HEK293 (cell line): Measurements from ENCODE around the gene PKP2.
A peak's percentile ranks its signal among the peaks of the same experiment; 100 is the strongest.

Experiments
- FEZF1 ChIP-seq: fragments of 450-650 bp; formaldehyde crosslinking; IDR thresholded peaks from 2 replicates; pipeline ENCODE4 v1.5.1; 2016; ENCODE audit warnings: missing biosample characterization, missing genetic modification characterization
- KLF7 ChIP-seq: fragments of 450-650 bp; formaldehyde crosslinking; IDR thresholded peaks from 2 replicates; pipeline ENCODE4 v1.5.1; 2016; ENCODE audit warnings: missing biosample characterization, missing genetic modification characterization, borderline replicate concordance
- TCF7L2 ChIP-seq: IDR thresholded peaks from 2 replicates; pipeline ENCODE4 v1.6.1; 2011; ENCODE audit warnings: low read depth, mild to moderate bottlenecking, inconsistent platforms, low read length, moderate library complexity, borderline replicate concordance
- ZNF335 ChIP-seq: fragments of 450-650 bp; formaldehyde crosslinking; conservative IDR thresholded peaks from 2 replicates; pipeline ENCODE4 v1.5.1; 2016; ENCODE audit warnings: missing biosample characterization, missing genetic modification characterization
- ZNF398 ChIP-seq: fragments of 450-650 bp; formaldehyde crosslinking; IDR thresholded peaks from 2 replicates; pipeline ENCODE4 v1.5.1; 2017; ENCODE audit warnings: missing biosample characterization, missing genetic modification characterization
- ZNF544 ChIP-seq: fragments of 450-650 bp; formaldehyde crosslinking; IDR thresholded peaks from 2 replicates; pipeline ENCODE4 v1.5.0; 2017; ENCODE audit warnings: missing biosample characterization, missing genetic modification characterization
- ZNF610 ChIP-seq: fragments of 450-650 bp; formaldehyde crosslinking; IDR thresholded peaks from 2 replicates; pipeline ENCODE4 v1.5.1; 2016; ENCODE audit warnings: missing biosample characterization, missing genetic modification characterization, borderline replicate concordance
- ZNF623 ChIP-seq: fragments of 450-650 bp; formaldehyde crosslinking; IDR thresholded peaks from 2 replicates; pipeline ENCODE4 v1.5.1; 2016; ENCODE audit warnings: missing biosample characterization, missing genetic modification characterization
- ZNF658 ChIP-seq: fragments of 450-650 bp; formaldehyde crosslinking; IDR thresholded peaks from 2 replicates; pipeline ENCODE4; 2016; ENCODE audit warnings: missing biosample characterization, missing genetic modification characterization
- ZNF704 ChIP-seq: fragments of 450-650 bp; formaldehyde crosslinking; IDR thresholded peaks from 2 replicates; pipeline ENCODE4 v1.5.1; 2016; ENCODE audit warnings: missing biosample characterization, missing genetic modification characterization
- ZNF747 ChIP-seq: fragments of 450-650 bp; formaldehyde crosslinking; IDR thresholded peaks from 2 replicates; pipeline ENCODE4 v1.5.1; 2016; ENCODE audit warnings: missing biosample characterization, missing genetic modification characterization
- TF ChIP-seq, protein P1 (sequence below): fragments of 450-650 bp; formaldehyde crosslinking; IDR thresholded peaks from 2 replicates; pipeline ENCODE4 v1.5.1; 2016; ENCODE audit warnings: missing biosample characterization, missing genetic modification characterization, borderline replicate concordance
- TF ChIP-seq, protein P2 (sequence below): fragments of 450-650 bp; formaldehyde crosslinking; conservative IDR thresholded peaks from 2 replicates; pipeline ENCODE4 v1.5.1; 2016; ENCODE audit warnings: low read depth, missing biosample characterization, missing genetic modification characterization
- TF ChIP-seq, protein P3 (sequence below): fragments of 450-650 bp; formaldehyde crosslinking; IDR thresholded peaks from 2 replicates; pipeline ENCODE4 v1.5.1; 2016; ENCODE audit warnings: missing biosample characterization, missing genetic modification characterization

The PKP2 gene

GRCh38 chr12:32756476-32757066, 140.0 kb downstream of the PKP2 start (continued):
- no peak for TF ChIP-seq ZNF704 (tag by site-specific recombination)
- TF ChIP-seq TCF7L2, result no peak
- no peak for TF ChIP-seq ZNF610 (tag by site-specific recombination)
- TF ChIP-seq, protein P1, sequence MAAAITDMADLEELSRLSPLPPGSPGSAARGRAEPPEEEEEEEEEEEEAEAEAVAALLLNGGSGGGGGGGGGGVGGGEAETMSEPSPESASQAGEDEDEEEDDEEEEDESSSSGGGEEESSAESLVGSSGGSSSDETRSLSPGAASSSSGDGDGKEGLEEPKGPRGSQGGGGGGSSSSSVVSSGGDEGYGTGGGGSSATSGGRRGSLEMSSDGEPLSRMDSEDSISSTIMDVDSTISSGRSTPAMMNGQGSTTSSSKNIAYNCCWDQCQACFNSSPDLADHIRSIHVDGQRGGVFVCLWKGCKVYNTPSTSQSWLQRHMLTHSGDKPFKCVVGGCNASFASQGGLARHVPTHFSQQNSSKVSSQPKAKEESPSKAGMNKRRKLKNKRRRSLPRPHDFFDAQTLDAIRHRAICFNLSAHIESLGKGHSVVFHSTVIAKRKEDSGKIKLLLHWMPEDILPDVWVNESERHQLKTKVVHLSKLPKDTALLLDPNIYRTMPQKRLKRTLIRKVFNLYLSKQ, result no peak
- TF ChIP-seq ZNF623 (tag by site-specific recombination), result peak; percentile 6; the same call in 1 of the 2 replicates
- TF ChIP-seq ZNF398, result peak; percentile 55; the same call in 1 of the 2 replicates
- TF ChIP-seq ZNF658 (tag by site-specific recombination), result no peak
- TF ChIP-seq, protein P2, sequence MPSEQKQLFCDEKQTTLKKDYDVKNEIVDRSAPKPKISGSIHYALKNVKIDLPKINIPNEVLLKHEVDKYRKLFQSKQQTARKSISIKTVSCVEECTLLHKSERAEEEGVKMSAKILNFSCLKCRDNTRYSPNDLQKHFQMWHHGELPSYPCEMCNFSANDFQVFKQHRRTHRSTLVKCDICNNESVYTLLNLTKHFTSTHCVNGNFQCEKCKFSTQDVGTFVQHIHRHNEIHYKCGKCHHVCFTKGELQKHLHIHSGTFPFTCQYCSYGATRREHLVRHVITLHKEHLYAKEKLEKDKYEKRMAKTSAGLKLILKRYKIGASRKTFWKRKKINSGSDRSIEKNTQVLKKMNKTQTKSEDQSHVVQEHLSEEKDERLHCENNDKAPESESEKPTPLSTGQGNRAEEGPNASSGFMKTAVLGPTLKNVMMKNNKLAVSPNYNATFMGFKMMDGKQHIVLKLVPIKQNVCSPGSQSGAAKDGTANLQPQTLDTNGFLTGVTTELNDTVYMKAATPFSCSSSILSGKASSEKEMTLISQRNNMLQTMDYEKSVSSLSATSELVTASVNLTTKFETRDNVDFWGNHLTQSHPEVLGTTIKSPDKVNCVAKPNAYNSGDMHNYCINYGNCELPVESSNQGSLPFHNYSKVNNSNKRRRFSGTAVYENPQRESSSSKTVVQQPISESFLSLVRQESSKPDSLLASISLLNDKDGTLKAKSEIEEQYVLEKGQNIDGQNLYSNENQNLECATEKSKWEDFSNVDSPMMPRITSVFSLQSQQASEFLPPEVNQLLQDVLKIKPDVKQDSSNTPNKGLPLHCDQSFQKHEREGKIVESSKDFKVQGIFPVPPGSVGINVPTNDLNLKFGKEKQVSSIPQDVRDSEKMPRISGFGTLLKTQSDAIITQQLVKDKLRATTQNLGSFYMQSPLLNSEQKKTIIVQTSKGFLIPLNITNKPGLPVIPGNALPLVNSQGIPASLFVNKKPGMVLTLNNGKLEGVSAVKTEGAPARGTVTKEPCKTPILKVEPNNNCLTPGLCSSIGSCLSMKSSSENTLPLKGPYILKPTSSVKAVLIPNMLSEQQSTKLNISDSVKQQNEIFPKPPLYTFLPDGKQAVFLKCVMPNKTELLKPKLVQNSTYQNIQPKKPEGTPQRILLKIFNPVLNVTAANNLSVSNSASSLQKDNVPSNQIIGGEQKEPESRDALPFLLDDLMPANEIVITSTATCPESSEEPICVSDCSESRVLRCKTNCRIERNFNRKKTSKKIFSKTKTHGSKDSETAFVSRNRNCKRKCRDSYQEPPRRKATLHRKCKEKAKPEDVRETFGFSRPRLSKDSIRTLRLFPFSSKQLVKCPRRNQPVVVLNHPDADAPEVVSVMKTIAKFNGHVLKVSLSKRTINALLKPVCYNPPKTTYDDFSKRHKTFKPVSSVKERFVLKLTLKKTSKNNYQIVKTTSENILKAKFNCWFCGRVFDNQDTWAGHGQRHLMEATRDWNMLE (tag by site-specific recombination), result no peak
- no peak for TF ChIP-seq ZNF335 (tag by site-specific recombination)
- no peak for TF ChIP-seq ZNF747 (tag by site-specific recombination)
- no peak for TF ChIP-seq ZNF544
- peak; percentile 36 for TF ChIP-seq FEZF1 (tag by site-specific recombination)
- no peak for TF ChIP-seq KLF7
- TF ChIP-seq, protein P3, sequence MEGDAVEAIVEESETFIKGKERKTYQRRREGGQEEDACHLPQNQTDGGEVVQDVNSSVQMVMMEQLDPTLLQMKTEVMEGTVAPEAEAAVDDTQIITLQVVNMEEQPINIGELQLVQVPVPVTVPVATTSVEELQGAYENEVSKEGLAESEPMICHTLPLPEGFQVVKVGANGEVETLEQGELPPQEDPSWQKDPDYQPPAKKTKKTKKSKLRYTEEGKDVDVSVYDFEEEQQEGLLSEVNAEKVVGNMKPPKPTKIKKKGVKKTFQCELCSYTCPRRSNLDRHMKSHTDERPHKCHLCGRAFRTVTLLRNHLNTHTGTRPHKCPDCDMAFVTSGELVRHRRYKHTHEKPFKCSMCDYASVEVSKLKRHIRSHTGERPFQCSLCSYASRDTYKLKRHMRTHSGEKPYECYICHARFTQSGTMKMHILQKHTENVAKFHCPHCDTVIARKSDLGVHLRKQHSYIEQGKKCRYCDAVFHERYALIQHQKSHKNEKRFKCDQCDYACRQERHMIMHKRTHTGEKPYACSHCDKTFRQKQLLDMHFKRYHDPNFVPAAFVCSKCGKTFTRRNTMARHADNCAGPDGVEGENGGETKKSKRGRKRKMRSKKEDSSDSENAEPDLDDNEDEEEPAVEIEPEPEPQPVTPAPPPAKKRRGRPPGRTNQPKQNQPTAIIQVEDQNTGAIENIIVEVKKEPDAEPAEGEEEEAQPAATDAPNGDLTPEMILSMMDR (tag by site-specific recombination), result no peak
